ACHN (cell line): Measurements from ENCODE around the gene DUSP28.

ENCODE experiments used
- DNase-seq: peaks from one replicate; pipeline ENCODE4 v3.0.0-alpha.2; 2015
- in situ Hi-C: cut with HindIII; loops from 2 replicates; pipeline ENCODE4 v1.10.0; 2017; ENCODE audit warnings: low sequenced_read_pairs, low pct_ligation_motif_present, low pct_unique_long_range_greater_than_20kb

DUSP28 gene

GRCh38 chr2:240569523-240569997, 9.4 kb downstream of the DUSP28 start:
- no peak for DNase-seq
- in situ Hi-C loops = no loop called here

GRCh38 chr2:240569998-240570530, 9.9 kb downstream of the DUSP28 start:
- no peak for DNase-seq
- in situ Hi-C loops = no loop called here

GRCh38 chr2:240570531-240571313, 10.6 kb downstream of the DUSP28 start:
- in situ Hi-C loops = no loop called here
- DNase-seq = no peak

DNA sequence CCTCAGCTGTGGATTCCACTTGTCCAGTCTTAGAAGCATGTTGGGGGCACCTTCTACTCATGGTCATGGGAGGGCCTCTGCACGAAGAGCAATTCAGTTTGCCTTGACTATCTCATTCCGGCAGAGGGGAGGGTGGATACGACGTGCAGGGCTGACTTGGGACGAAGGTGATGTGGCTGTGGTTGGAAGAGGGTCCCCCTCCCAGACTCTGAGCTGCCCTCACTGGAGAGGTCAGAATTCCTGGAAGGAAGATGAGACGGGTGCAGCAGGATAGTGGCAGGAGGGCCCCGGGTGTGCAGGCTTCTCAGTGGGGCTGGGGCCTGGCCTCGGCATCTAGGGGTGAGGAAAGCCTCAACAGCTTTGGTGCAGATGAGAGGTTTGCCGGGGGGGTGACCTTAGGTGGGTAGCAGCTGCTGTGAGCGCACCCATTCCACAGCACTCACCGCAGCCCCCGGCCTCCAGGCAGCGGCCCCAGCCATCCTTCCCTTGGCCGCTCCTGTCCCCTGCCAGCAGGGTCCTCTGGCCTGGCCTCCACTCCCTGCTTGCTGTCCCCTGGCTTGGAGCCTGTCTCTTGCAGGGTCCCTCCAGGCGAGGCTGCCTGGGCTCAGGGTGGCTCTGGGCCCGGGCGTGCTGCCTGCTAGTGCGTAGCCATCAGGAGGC, 11.3 kb downstream of the DUSP28 start:
- DNase-seq = no peak
- in situ Hi-C loops = no loop called here

DNA sequence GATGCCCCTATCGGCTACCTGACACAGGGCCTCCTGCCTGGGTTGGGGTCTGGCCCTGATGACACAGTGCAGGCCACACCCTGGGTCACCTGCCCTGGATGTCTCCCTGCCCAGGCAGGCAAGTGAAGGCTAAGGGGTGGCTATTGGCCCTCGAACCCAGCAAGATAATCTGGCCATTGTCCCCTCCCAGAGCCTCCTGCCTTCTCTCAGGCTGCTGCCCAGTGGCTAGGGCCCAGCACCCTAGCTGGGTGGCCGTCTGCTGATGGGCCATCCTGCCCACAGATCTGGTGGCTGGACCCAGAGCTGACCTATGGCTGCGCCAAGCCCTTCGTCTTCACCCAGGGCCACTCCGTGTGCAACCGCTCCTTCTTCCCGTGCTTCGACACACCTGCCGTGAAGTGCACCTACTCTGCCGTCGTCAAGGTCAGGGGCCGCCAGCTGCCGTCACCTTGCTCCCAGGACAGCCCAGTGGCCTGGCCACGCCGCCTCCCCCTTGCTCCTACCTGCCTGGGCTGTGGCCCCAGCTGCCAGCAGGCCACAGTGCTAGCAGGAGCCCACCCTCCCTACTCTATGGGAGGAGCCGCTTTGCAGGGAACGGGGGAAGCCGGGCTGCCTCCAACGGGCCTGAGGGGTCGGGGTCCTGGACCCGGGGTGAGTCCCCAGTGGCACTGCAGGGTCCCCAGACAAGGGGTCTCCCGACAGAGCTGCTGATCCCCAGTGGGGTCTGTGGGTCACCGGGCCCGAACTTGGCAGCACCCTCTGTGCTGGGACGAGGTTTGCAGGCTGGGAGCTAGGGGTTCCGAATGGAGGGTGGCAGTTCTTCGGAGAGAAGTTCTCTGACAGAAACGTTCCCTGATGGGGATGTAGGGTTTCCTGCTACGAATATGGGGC, 12.2 kb downstream of the DUSP28 start:
- in situ Hi-C loops = no loop called here
- no peak for DNase-seq

- no peak for DNase-seq
- in situ Hi-C loops = no loop called here
These were observed 12.9 kb downstream of the DUSP28 start for GRCh38 chr2:240573071-240573515.

DNA sequence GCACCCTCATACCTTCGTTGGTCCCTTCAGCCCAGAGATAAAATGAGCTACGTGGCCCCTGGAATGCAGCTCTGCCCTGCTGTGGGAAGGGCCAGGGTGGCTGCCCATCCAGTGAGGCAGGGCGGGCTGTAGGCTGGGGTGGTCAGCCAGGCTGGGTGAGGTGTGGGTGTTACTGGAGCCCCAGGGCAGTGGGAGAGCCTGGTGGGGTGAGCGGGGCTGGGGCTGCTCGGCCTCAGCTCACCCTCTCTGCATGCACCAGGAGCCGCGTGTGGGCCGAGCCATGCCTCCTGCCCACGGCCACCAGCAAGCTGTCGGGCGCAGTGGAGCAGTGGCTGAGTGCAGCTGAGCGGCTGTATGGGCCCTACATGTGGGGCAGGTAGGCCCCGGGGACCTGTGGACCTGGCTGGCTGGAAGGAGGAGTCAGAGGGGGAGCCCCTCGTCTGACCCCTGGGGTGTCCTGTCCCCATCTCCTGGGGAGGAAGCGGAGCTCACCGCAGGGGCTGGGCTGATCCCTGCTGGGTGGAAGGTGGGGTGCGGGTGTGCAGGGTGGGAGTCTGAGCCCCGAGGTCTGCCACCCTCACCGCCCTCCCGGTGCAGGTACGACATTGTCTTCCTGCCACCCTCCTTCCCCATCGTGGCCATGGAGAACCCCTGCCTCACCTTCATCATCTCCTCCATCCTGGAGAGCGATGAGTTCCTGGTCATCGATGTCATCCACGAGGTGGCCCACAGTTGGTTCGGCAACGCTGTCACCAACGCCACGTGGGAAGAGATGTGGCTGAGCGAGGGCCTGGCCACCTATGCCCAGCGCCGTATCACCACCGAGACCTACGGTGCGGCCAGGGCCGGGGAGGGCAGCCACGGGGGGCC, 13.6 kb downstream of the DUSP28 start:
- DNase-seq = no peak
- in situ Hi-C loops = no loop called here

DNA sequence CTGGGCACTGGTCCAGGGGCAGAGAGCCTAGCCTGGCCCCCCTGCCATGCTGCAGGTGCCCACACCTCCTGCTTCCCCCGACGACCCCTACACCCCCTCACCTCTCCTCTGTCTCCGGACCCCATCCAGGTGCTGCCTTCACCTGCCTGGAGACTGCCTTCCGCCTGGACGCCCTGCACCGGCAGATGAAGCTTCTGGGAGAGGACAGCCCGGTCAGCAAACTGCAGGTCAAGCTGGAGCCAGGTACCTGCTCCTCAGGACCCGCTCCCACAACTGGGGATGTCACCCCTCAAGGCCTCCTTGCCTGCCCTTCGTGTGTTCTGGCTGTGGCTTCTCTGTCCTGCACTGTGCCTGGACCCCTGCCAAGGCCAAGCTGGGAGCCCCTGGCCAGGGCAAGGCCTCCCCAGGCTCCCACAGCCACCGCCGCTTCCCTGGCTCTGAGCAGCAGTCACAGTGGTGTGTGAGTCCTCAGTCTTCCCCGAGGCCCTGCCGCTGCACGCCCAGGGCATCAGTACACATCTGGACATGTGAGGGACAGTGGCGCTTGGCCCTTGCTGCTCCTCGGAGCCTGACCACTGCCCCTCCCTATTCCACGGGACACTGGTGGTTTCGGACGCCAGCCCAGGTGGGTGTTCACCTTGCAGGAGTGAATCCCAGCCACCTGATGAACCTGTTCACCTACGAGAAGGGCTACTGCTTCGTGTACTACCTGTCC, 14.4 kb downstream of the DUSP28 start:
- in situ Hi-C loops = no loop called here
- DNase-seq = no peak

DNA sequence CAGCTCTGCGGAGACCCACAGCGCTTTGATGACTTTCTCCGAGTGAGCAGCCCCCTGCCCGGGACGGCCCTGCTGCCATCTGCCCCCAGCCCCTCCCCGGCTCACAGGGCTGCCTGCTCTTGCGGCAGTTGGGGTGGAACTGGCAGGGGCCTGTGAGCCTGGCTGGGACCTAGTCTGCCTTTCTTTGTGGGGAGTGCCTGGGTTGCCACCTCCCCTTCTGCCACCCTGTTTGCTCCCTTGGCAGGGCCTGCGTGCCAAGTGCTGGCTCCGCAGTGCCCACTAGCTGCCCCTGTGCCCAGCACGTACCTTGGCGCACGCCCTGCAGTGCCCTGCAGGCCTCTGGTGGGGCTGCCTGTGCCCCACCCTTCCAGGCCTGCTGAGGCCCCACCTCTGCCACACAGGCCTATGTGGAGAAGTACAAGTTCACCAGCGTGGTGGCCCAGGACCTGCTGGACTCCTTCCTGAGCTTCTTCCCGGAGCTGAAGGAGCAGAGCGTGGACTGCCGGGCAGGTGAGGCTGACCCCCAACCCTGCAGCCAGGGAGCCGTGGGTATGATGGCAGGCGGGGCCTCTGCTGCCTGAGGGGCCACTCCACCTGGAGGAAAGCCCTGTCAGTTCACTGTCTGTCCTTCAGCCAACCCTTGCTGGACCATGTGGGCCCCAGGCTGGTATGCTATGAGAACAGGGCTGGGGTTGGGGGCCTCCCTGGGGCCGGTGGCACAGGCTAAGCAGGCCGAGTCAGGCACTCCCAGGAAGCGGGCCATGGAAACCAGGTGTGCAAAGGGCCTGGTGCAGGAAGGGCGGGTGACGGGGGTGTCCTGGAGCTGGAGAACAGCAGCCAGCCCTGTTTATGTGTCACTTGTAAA, 15.2 kb downstream of the DUSP28 start:
- DNase-seq = no peak
- in situ Hi-C loops = no loop called here

DNA sequence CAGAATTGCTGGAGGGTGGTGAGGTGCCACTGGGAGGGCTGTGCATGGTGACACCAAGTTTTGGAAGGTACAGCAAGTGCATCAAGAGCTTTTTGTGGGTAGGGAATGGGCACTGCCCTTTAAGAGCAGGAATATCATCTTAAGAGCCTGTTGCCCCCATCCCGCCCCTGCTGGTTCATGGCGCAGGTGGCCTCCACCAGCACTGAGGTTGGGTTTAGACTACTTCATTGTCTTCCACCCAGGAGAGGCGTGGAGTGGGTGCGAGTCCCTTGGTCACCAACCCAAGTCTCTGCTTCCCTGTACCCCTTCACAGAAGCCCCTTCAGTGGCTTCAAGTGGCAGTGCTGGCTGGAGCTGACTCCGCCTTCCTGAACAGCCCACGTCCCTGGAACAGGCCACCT, 15.9 kb downstream of the DUSP28 start:
- DNase-seq = no peak
- in situ Hi-C loops = no loop called here

DNA sequence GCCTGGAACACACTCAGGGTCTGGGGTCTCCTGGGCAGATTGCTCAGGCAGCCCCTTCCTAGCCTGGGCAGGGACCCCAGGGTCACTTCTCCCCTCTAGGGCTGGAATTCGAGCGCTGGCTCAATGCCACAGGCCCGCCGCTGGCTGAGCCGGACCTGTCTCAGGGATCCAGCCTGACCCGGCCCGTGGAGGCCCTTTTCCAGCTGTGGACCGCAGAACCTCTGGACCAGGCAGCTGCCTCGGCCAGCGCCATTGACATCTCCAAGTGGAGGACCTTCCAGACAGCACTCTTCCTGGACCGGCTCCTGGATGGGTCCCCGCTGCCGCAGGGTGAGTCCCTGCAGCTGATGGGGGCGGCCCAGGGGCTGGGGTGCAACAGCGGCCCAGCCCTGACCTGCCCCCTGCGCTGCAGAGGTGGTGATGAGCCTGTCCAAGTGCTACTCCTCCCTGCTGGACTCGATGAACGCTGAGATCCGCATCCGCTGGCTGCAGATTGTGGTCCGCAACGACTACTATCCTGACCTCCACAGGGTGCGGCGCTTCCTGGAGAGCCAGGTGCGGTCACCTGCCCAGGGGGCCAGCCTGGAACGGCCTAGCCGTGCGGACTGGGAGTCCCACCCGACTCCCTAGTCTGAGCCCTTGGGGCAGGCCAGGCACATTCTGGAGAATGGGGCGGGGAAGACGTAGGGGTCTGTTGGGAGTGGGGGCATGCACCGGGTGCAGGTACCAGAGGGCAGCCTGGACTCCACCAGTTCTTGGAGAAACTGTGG, 16.5 kb downstream of the DUSP28 start:
- in situ Hi-C loops = no loop called here
- DNase-seq = no peak

DNA sequence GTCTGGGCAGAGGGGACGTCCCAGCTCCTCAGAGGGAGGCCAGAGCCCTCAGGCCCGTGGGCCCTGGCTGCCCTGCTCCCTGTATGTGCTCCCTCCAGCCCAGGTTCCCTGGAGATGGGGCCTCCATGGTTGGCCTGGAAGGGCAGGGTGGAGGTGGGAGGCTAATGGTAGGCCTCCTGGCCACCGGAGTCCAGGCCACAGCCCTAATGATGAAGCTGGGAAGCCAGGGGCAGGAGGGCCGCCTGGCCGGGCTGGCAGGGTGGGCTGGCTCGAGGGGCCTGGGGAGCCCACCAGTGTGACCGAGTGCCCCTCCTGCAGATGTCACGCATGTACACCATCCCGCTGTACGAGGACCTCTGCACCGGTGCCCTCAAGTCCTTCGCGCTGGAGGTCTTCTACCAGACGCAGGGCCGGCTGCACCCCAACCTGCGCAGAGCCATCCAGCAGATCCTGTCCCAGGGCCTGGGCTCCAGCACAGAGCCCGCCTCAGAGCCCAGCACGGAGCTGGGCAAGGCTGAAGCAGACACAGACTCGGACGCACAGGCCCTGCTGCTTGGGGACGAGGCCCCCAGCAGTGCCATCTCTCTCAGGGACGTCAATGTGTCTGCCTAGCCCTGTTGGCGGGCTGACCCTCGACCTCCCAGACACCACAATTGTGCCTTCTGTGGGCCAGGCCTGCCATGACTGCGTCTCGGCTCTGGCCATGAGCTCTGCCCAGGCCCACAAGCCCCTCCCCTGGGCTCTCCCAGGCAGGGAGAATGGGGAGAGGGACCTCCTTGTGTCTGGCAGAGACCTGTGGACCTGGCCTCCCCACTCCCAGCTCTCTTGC, 17.3 kb downstream of the DUSP28 start:
- no peak for DNase-seq
- in situ Hi-C loops = no loop called here

GRCh38 chr2:240578110-240578450, 17.9 kb downstream of the DUSP28 start:
- in situ Hi-C loops = no loop called here
- no peak for DNase-seq

- in situ Hi-C loops = no loop called here
- DNase-seq = no peak
These were observed 18.3 kb downstream of the DUSP28 start for GRCh38 chr2:240578488-240578887.

DNA sequence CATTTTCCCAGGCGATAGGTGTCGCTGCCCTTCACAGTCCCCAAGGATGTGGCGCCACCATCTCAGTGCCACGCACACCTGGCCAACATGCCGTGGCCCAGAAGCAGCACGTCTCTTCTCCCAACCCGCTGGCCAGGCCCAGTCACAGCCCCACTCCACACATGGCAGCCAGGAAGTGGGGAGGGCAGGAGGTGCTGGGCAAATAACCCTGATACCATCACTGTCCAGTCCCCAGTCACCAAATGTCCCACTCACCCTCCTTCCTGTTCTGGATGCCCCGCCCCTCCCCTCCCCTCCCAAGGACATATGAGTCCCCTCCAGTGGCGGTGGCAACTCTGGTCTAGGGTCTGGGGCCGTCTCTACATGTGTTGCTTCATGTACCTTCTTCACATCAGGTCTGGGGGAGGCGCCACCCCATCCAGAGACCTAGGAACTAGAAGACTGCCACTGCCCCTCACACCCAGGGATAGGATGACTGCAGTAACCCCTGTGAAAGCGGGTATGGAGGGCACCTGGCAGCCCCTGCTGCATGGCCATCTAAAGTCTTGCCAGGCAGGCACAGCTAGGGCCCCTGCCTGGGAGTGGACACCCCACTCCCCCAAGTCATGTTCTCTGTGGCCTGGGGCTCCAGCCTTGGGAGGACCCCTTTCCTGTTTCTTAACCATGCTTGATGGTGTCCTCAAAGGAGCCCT, 19.1 kb downstream of the DUSP28 start:
- in situ Hi-C loops = no loop called here
- DNase-seq = no peak
